ENCODE data around the gene ARID5B.
A peak's percentile ranks its signal among the peaks of the same experiment; 100 is the strongest.

Gene ARID5B

DNA sequence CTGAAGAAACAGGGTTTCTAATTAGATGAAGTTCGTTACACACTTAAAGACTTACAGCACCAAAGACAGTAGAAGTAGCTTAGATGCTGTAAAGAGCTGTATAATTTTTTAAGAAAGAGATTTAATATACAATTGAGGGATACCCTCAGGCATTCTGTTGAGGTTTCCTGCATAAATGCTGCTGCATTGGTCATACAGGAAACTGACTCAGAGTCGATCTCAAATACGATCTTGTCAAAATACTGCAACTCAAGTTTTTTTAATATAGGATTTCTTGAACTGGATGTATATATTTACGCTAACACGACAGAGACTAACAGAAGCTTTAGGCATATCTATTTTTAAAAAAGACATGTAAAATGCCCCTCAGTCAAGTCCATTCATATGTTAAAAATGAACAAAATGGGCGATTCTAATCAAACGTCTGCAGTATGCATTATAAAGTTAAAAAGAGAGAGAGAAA lies 2.4 kb upstream of the ARID5B start:
- Histone ChIP-seq H3K9me3 (ENCODE audit: control insufficient read depth, low read length) (no peaks in the 10 kb centered on the region), H3K36me3 (ENCODE audit: control insufficient read depth, insufficient read depth, low read length, severe bottlenecking) (no peaks in the 10 kb centered on the region), H3K27me3 (replicated peaks; ENCODE audit: control insufficient read depth, insufficient read depth, low read length) (no peaks in the 10 kb centered on the region), H3K4me3 (ENCODE audit: low read length) (peak overlapping the region; percentile 97), H3K4me1 (ENCODE audit: control insufficient read depth, insufficient read depth, low read length) (peaks cover 31% of the 10 kb centered on the region), H3K9ac (ENCODE audit: low read length) (peak overlapping the region; percentile 98)
- DNase-seq (ENCODE audit: low read depth) = peak; percentile 77

DNA sequence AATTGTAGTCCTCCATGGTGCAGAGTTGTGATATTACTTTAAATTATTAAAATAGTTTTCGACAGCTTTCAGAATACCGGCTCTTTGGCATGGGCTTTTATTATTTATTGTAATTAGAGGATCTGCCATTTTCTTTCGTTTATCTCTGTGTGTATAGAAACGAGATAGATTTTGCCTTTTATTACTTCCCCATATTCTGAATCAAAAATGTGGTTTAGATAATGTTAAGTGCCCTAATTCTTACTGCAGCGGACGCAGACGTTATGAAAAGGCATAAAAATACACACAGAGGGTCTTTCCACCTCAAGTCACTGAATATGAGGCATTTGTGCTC lies 1.9 kb upstream of the ARID5B start:
- Histone ChIP-seq H3K4me3 (ENCODE audit: low read length) (peak overlapping the region; percentile 97), H3K27me3 (replicated peaks; ENCODE audit: control insufficient read depth, insufficient read depth, low read length) (no peaks in the 10 kb centered on the region), H3K9ac (ENCODE audit: low read length) (peak overlapping the region; percentile 98), H3K4me1 (ENCODE audit: control insufficient read depth, insufficient read depth, low read length) (peaks cover 37% of the 10 kb centered on the region), H3K9me3 (ENCODE audit: control insufficient read depth, low read length) (no peaks in the 10 kb centered on the region), H3K36me3 (ENCODE audit: control insufficient read depth, insufficient read depth, low read length, severe bottlenecking) (no peaks in the 10 kb centered on the region)
- DNase-seq (ENCODE audit: low read depth) = no peak

DNA sequence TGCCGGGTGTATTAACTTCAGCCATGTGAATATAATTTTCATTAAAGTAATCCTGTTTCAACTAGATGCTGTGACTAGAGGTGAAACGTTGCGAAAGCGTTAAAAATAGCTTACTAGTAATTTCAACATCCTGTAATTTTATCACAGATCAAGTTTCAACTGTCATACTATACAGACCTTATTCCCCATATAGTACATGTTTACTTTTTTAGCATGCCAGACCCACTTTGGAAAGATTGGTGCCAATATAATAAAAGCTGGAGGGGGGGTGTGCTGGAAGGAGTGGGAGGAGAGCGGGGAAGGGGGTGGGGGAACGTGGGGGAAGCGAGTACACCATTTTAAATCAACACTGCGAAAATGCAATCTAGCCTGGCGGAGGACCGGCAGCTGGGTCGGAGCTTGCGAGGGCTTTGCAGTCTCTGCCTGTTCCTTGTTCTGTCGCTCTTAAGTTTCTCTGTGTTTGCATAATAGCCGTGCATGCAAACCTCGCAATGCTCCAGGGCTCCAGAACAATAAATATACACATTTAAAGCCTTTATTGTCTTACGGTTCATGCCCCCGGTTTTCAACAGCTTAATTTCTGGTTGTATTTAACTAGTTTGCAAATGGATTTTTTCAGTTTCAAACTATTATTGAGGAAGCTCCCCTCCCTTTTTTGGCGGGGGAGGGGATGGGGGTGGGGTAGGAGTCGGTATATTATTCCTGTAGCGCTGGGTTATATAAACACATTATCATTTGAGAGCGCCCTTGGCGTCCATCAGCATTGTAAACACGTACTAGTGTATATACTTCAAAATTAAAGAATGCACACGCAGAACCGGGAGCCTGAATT lies 1.3 kb upstream of the ARID5B start:
- peak; percentile 93 for DNase-seq (ENCODE audit: low read depth)
- H3K27me3 ChIP-seq (replicated peaks; ENCODE audit: control insufficient read depth, insufficient read depth, low read length) = no peaks in the 10 kb centered on the region
- H3K4me1 ChIP-seq (ENCODE audit: control insufficient read depth, insufficient read depth, low read length) = peaks cover 42% of the 10 kb centered on the region
- H3K36me3 ChIP-seq (ENCODE audit: control insufficient read depth, insufficient read depth, low read length, severe bottlenecking) = no peaks in the 10 kb centered on the region
- H3K9ac ChIP-seq (ENCODE audit: low read length) = peak overlapping the region; percentile 98
- no peaks in the 10 kb centered on the region for H3K9me3 ChIP-seq (ENCODE audit: control insufficient read depth, low read length)
- peak overlapping the region; percentile 97 for H3K4me3 ChIP-seq (ENCODE audit: low read length)

DNA sequence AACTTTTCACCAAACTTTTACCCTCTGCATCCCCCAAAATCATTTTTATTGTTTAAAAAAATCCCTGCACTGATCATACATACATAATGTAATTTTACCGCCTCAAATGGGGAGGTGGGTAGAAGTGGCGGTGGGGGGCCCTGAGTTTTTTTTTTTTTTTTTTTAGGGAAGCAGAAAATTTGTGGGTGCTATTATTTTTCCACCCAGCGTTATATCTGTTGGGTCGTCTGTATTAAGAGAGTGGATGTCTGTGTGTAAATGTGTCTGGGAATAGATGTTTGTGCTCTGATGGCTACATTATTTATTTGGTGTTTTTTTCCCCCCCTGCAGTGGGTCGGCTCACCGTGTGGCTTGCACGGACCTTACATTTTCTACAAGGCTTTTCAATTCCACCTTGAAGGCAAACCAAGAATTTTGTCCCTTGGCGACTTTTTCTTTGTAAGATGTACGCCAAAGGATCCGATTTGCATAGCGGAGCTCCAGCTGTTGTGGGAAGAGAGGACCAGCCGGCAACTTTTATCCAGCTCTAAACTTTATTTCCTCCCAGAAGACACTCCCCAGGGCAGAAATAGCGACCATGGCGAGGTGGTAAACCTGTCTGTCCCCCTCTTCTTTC lies 438 bp downstream of the ARID5B start:
- H3K9ac ChIP-seq (ENCODE audit: low read length) = peak overlapping the region; percentile 98
- H3K36me3 ChIP-seq (ENCODE audit: control insufficient read depth, insufficient read depth, low read length, severe bottlenecking) = no peaks in the 10 kb centered on the region
- DNase-seq (ENCODE audit: low read depth) = peak; percentile 64
- H3K9me3 ChIP-seq (ENCODE audit: control insufficient read depth, low read length) = no peaks in the 10 kb centered on the region
- no peaks in the 10 kb centered on the region for H3K27me3 ChIP-seq (replicated peaks; ENCODE audit: control insufficient read depth, insufficient read depth, low read length)
- H3K4me3 ChIP-seq (ENCODE audit: low read length) = peak overlapping the region; percentile 97
- peaks cover 48% of the 10 kb centered on the region for H3K4me1 ChIP-seq (ENCODE audit: control insufficient read depth, insufficient read depth, low read length)

DNA sequence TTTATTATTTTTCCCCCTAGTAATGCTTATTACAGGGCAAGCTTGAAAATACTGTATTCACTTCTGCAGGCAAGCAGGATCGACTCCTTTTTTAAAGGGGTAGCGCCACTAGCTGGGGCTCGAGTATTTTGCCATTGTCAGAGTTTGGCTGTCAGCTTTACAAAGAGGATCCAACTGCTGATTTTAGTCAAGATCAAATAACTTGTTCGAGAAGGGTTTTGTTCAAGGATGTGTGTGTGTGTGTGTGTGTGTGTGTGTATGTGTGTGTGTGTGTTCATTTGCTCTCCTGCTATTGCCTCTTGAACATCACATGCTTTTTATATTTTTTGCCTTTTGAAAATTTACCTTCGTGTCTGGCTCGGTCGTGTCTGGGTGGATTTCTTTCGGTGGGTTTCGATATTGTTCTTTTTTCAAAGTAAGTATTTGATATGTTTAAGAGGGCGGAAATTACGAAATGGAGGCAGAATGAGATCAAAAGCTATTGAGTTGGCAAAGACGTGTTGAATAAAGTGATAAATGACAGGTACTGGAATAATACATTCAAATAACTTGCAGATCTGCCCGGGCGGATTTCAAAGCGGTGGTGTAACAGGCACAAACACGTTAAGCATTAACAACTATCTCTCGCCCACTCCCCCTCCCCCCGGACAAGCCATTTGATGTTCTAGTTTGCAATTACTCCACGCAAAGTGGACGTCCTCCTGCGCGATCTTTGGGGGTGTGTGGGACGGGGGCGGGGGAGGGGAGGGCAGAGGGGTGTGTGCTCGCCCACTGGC lies 1.1 kb downstream of the ARID5B start:
- H3K9me3 ChIP-seq (ENCODE audit: control insufficient read depth, low read length) = no peaks in the 10 kb centered on the region
- peaks cover 41% of the 10 kb centered on the region for H3K4me1 ChIP-seq (ENCODE audit: control insufficient read depth, insufficient read depth, low read length)
- H3K27me3 ChIP-seq (replicated peaks; ENCODE audit: control insufficient read depth, insufficient read depth, low read length) = no peaks in the 10 kb centered on the region
- peak; percentile 78 for DNase-seq (ENCODE audit: low read depth)
- peak overlapping the region; percentile 97 for H3K4me3 ChIP-seq (ENCODE audit: low read length)
- peak overlapping the region; percentile 98 for H3K9ac ChIP-seq (ENCODE audit: low read length)
- no peaks in the 10 kb centered on the region for H3K36me3 ChIP-seq (ENCODE audit: control insufficient read depth, insufficient read depth, low read length, severe bottlenecking)

DNA sequence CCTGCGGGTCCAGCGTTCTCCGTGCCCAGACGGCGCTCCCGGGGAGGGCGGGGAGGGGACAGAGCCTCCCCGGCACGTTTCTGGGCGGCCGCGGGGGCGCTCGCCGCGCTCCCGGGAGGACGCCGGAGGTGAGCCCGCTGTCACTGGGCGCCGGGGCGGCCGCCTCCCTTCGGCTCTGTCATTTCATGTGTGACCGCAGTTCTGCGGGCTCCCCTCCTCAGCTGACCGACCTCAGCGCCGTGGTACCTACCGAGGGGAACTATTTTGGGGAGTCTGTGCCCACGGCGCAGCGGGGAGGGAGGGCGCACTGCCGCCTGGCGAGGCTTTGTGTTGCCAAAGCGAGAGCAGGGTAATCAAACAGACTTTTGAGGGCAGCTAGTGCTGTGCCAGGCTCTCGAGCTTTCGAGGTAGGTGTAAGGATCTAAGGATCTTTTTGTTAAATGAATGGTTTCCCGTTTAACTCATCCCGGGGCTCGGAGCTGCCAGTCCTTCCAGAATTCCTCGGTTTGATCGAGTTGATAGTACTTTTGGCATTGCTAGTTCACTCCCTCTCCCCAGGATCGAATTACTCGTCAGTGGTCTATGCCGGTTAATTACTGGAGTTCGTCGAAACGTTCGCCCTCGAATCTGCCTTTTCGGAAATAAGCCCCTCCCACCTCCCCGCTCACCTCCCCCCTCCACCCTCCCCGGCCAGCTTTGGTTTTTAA lies 1.9 kb downstream of the ARID5B start:
- DNase-seq (ENCODE audit: low read depth) = peak; percentile 73
- Histone ChIP-seq H3K9me3 (ENCODE audit: control insufficient read depth, low read length) (no peaks in the 10 kb centered on the region), H3K27me3 (replicated peaks; ENCODE audit: control insufficient read depth, insufficient read depth, low read length) (no peaks in the 10 kb centered on the region), H3K4me3 (ENCODE audit: low read length) (peak overlapping the region; percentile 97), H3K4me1 (ENCODE audit: control insufficient read depth, insufficient read depth, low read length) (peaks cover 34% of the 10 kb centered on the region), H3K36me3 (ENCODE audit: control insufficient read depth, insufficient read depth, low read length, severe bottlenecking) (no peaks in the 10 kb centered on the region), H3K9ac (ENCODE audit: low read length) (peak overlapping the region; percentile 98)

DNA sequence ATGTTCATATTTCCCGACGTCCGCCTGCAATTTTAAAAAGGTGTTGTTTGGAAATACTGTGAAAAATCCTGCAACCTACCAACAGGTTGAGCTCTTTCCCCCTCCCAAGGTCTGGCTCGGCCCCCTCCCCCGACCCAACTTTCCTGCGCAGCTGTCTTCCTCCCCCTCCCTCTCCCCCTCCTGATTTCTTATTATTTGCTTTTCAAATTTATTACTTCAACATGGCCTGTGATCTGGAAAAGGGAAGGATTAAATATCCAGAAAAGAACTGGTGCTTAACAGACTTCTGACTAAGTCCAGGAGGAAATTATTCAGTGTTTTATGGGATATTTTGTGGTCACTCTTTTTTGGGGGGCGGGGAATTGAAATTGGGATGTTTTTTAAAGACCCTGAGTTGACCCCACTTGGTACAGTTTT lies 2.4 kb downstream of the ARID5B start:
- DNase-seq (ENCODE audit: low read depth) = no peak

DNA sequence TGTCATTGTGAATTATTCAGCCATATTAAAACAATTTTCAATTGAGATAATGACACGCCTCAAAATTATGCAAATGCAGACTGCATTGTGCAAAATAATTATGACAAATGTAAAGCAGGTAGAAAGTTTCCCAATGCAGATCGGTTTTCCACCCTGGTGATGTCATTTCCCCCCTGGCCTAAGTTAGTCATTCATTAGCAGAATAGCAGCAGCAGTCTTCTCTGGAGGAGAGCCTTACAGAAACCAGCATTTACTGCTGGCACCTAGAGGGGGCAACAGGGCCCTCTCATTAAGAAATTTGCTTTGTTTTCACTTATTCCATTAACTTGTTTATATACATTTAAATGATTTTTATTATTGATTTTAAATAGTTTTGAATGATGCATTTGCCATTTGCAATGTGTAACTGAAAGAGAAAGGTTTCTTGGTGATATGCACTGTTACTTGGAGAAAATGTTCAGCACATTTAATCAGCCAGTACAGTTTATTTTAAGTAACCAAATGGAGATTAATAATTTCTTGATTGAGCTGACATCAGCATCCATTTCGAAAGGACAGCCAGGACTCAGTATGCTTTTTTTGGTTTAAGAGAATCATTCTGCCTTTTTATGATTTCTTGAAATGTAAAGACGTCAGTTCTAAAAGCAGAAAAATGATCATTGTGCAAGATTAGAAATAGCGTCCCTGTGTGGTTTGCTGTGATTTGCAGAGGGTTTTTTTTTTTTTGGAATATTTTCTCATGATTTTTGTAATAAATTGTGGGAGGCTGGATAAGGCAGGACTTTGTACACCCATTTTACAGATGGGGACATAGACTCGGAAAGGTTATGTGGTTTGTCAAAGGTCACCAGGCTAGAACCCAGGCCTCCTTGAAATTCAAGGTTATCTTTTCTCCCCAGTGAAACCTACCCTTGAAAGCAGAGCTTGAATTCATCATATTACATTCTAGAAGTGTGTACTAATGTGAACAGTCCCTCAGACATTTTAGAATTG lies 3.5 kb downstream of the ARID5B start:
- peak overlapping the region; percentile 98 for H3K9ac ChIP-seq (ENCODE audit: low read length)
- peak overlapping the region; percentile 97 for H3K4me3 ChIP-seq (ENCODE audit: low read length)
- H3K9me3 ChIP-seq (ENCODE audit: control insufficient read depth, low read length) = no peaks in the 10 kb centered on the region
- peak; percentile 83 for DNase-seq (ENCODE audit: low read depth)
- H3K4me1 ChIP-seq (ENCODE audit: control insufficient read depth, insufficient read depth, low read length) = peaks cover 22% of the 10 kb centered on the region
- no peaks in the 10 kb centered on the region for H3K27me3 ChIP-seq (replicated peaks; ENCODE audit: control insufficient read depth, insufficient read depth, low read length)
- H3K36me3 ChIP-seq (ENCODE audit: control insufficient read depth, insufficient read depth, low read length, severe bottlenecking) = no peaks in the 10 kb centered on the region

More for the DNA sequence above, 2.4 kb downstream of the ARID5B start:
- H3K4me3 ChIP-seq (ENCODE audit: low read length) = peak overlapping the region; percentile 97
- no peaks in the 10 kb centered on the region for H3K27me3 ChIP-seq (replicated peaks; ENCODE audit: control insufficient read depth, insufficient read depth, low read length)
- peaks cover 31% of the 10 kb centered on the region for H3K4me1 ChIP-seq (ENCODE audit: control insufficient read depth, insufficient read depth, low read length)
- no peaks in the 10 kb centered on the region for H3K9me3 ChIP-seq (ENCODE audit: control insufficient read depth, low read length)
- H3K36me3 ChIP-seq (ENCODE audit: control insufficient read depth, insufficient read depth, low read length, severe bottlenecking) = no peaks in the 10 kb centered on the region
- peak overlapping the region; percentile 98 for H3K9ac ChIP-seq (ENCODE audit: low read length)

DNA sequence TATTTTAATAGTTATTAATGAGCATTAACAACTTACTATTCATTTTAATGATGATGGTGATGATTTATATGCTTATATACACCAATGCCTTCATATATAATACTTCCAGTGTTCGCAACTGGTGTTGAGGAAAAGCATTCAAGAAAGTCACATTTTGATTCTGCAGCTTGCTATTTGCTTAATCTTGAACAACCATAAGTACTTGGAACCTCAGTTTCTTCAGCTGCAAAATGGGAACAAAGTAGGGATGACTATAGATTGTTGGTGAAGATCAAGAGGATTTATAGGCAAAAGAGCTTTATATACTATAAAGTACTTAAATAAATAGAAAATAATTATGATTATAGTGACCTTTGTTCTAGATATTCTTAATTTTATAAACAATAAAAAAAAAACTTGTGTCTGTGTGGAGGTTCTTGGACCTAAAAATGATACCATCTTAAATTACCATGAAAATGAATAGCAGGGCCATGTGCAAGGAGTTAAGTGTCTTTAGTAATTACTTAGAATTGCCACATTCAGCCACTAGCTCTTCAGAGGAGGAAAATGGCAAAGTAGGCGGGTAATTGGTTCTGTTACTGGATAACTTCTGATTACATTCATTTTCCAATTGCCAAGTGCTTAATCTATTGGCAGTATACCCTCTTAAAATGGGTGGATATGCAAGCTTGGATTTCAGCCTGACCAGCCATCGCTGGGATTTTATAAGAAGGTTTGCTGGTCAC lies 4.5 kb downstream of the ARID5B start:
- Histone ChIP-seq H3K4me3 (ENCODE audit: low read length) (no peak overlapping the region), H3K4me1 (ENCODE audit: control insufficient read depth, insufficient read depth, low read length) (peaks cover 22% of the 10 kb centered on the region), H3K36me3 (ENCODE audit: control insufficient read depth, insufficient read depth, low read length, severe bottlenecking) (peaks cover 6% of the 10 kb centered on the region), H3K9me3 (ENCODE audit: control insufficient read depth, low read length) (no peaks in the 10 kb centered on the region), H3K9ac (ENCODE audit: low read length) (peak overlapping the region; percentile 98), H3K27me3 (replicated peaks; ENCODE audit: control insufficient read depth, insufficient read depth, low read length) (no peaks in the 10 kb centered on the region)
- DNase-seq (ENCODE audit: low read depth) = no peak

DNA sequence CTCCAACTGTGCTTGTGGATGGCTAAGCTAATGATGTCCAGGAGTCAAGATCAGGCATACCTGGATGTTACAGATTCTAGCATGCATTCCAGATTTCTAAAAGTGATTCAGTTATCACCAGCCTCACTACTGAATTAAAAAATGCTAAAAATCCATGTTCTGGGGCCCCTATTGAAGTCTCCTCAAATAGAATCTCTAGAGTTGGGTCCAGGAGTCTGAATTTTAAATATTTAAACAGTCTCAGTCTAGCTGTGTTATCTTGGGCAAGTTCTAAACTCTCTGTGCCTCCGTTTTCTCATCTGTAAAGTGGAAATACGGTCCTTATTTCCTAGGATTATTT lies 5.0 kb downstream of the ARID5B start:
- H3K9me3 ChIP-seq (ENCODE audit: control insufficient read depth, low read length) = no peaks in the 10 kb centered on the region
- DNase-seq (ENCODE audit: low read depth) = no peak
- no peak overlapping the region for H3K4me3 ChIP-seq (ENCODE audit: low read length)
- peaks cover 6% of the 10 kb centered on the region for H3K36me3 ChIP-seq (ENCODE audit: control insufficient read depth, insufficient read depth, low read length, severe bottlenecking)
- peaks cover 22% of the 10 kb centered on the region for H3K4me1 ChIP-seq (ENCODE audit: control insufficient read depth, insufficient read depth, low read length)
- no peak overlapping the region for H3K9ac ChIP-seq (ENCODE audit: low read length)
- H3K27me3 ChIP-seq (replicated peaks; ENCODE audit: control insufficient read depth, insufficient read depth, low read length) = no peaks in the 10 kb centered on the region

Data from adipocyte (in vitro differentiated cells).